ENCODE measurements around the gene DPP6. TPM values are rescaled to one million over a fixed set of nuclear protein-coding genes. Genes with fewer than 3 reads are reported as not detected.
"Not testable (repeated sequence)": the region's sequence is repeated elsewhere in the genome, so short reads cannot be mapped to it uniquely, and the experiment has no call there.

DPP6 gene
- total and polyA plus RNA-seq, 2 experiments from 2014 or later = 0.20 to 0.44 TPM

GRCh38 chr7:154162921-154163320 lies 110.7 kb downstream of the DPP6 start:
- WGBS (ENCODE audit: low lambda C conversion rate, missing lambda C conversion rate) = 93% methylated on average over 5 of the region's 6 CpGs
- not testable (repeated sequence) for H3K79me2 ChIP-seq

GRCh38 chr7:154163642-154164041 lies 111.4 kb downstream of the DPP6 start:
- H3K27ac ChIP-seq; H3K9me3 ChIP-seq (ENCODE audit: low read depth): not testable (repeated sequence)

More at GRCh38 chr7:154162921-154163320, 110.7 kb downstream of the DPP6 start:
- not testable (repeated sequence) for H3K27ac ChIP-seq; H3K36me3 ChIP-seq (replicated peaks; ENCODE audit: insufficient read depth, low read depth); H3K9me2 ChIP-seq (replicated peaks; ENCODE audit: insufficient read depth); H4K20me1 ChIP-seq (ENCODE audit: insufficient read depth, poor library complexity, severe bottlenecking); H3K27me3 ChIP-seq; DNase-seq (ENCODE audit: low spot score); H3K9me3 ChIP-seq (ENCODE audit: low read depth); H3K4me3 ChIP-seq; H3K4me2 ChIP-seq; H2AFZ ChIP-seq; H3K4me1 ChIP-seq (ENCODE audit: insufficient read depth)

GRCh38 chr7:154167051-154167450 lies 114.9 kb downstream of the DPP6 start:
- no peaks in the 10 kb centered on the region for H3K36me3 ChIP-seq (replicated peaks; ENCODE audit: insufficient read depth, low read depth)
- WGBS (ENCODE audit: low lambda C conversion rate, missing lambda C conversion rate) = 28% methylated on average over 4 of the region's 4 CpGs
- no peaks in the 10 kb centered on the region for H3K79me2 ChIP-seq
- no peaks in the 10 kb centered on the region for H3K4me1 ChIP-seq (ENCODE audit: insufficient read depth)
- TF ChIP-seq CTCF (IDR thresholded peaks at IDR 0.05; ENCODE audit: poor library complexity) = no peak
- no peak for TF ChIP-seq EZH2phosphoT487 (IDR thresholded peaks at IDR 0.05; ENCODE audit: low read depth, severe bottlenecking, unreplicated experiment)
- no peak for TF ChIP-seq EZH2 (IDR thresholded peaks at IDR 0.05; ENCODE audit: borderline replicate concordance)
- H3K27ac ChIP-seq = no peak overlapping the region
- no peak for DNase-seq (ENCODE audit: low spot score)
- H3K4me3 ChIP-seq = no peak overlapping the region
- H3K27me3 ChIP-seq = no peaks in the 10 kb centered on the region
- no peak overlapping the region for H2AFZ ChIP-seq
- H3K4me2 ChIP-seq = no peak overlapping the region
- no peaks in the 10 kb centered on the region for H3K9me2 ChIP-seq (replicated peaks; ENCODE audit: insufficient read depth)
- H3K9me3 ChIP-seq (ENCODE audit: low read depth) = no peaks in the 10 kb centered on the region
- no peaks in the 10 kb centered on the region for H4K20me1 ChIP-seq (ENCODE audit: insufficient read depth, poor library complexity, severe bottlenecking)

More at GRCh38 chr7:154163642-154164041, 111.4 kb downstream of the DPP6 start:
- H3K4me1 ChIP-seq (ENCODE audit: insufficient read depth); H3K4me2 ChIP-seq; H4K20me1 ChIP-seq (ENCODE audit: insufficient read depth, poor library complexity, severe bottlenecking); DNase-seq (ENCODE audit: low spot score); H3K9me2 ChIP-seq (replicated peaks; ENCODE audit: insufficient read depth); H2AFZ ChIP-seq; H3K4me3 ChIP-seq; H3K36me3 ChIP-seq (replicated peaks; ENCODE audit: insufficient read depth, low read depth); H3K79me2 ChIP-seq; H3K27me3 ChIP-seq: not testable (repeated sequence)
- WGBS (ENCODE audit: low lambda C conversion rate, missing lambda C conversion rate) = 73% methylated on average over 2 of the region's 3 CpGs

GRCh38 chr7:154167807-154168206 lies 115.6 kb downstream of the DPP6 start:
- DNase-seq (ENCODE audit: low spot score) = no peak
- TF ChIP-seq EZH2 (IDR thresholded peaks at IDR 0.05; ENCODE audit: borderline replicate concordance) (no peak), EZH2phosphoT487 (IDR thresholded peaks at IDR 0.05; ENCODE audit: low read depth, severe bottlenecking, unreplicated experiment) (no peak), CTCF (IDR thresholded peaks at IDR 0.05; ENCODE audit: poor library complexity) (no peak)
- no peaks in the 10 kb centered on the region for H3K4me1 ChIP-seq (ENCODE audit: insufficient read depth)
- no peaks in the 10 kb centered on the region for H3K79me2 ChIP-seq
- H4K20me1 ChIP-seq (ENCODE audit: insufficient read depth, poor library complexity, severe bottlenecking) = no peaks in the 10 kb centered on the region
- no peaks in the 10 kb centered on the region for H3K27me3 ChIP-seq
- H3K9me3 ChIP-seq (ENCODE audit: low read depth) = no peaks in the 10 kb centered on the region
- H3K4me3 ChIP-seq = no peak overlapping the region
- no peak overlapping the region for H2AFZ ChIP-seq
- no peaks in the 10 kb centered on the region for H3K9me2 ChIP-seq (replicated peaks; ENCODE audit: insufficient read depth)
- H3K27ac ChIP-seq = no peak overlapping the region
- 45% methylated on average over 4 of the region's 4 CpGs for WGBS (ENCODE audit: low lambda C conversion rate, missing lambda C conversion rate)
- no peak overlapping the region for H3K4me2 ChIP-seq
- H3K36me3 ChIP-seq (replicated peaks; ENCODE audit: insufficient read depth, low read depth) = no peaks in the 10 kb centered on the region
